Measurements from ENCODE around the gene COPE. TPM values are rescaled to one million over a fixed set of nuclear protein-coding genes. Genes with fewer than 3 reads are reported as not detected.

COPE gene
- total RNA-seq, 1 donor from 2014 or later = 161 TPM

DNA sequence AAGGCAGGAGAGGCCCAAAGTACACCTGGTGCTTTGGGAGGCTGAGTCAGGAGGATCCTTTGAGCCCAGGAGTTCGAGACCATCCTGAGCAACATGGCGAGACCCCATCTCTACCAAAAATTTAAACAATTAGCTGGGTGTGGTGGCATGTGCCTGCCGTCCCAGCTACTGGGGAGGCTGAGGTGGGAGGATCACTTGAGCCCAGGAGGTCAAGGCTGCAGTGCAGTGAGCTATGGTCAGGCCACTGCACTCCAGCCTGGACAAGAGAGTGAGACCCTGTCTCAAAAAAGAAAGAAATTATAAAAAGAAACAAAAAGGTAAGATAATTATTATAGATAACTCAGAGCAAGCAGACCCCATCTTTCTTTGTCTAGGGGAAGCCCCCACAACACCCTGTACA, 20.0 kb upstream of the COPE start:
- no peaks in the 10 kb centered on the region for H3K9me3 Mint-ChIP-seq
- DNase-seq (ENCODE audit: low spot score in 2 of 2, unreplicated experiment in 2 of 2) = no peak
- H3K27me3 Mint-ChIP-seq (ENCODE audit: low read depth) = peaks cover 1% of the 10 kb centered on the region
- peaks cover 11% of the 10 kb centered on the region for H3K36me3 Mint-ChIP-seq
- TF ChIP-seq, protein P1, sequence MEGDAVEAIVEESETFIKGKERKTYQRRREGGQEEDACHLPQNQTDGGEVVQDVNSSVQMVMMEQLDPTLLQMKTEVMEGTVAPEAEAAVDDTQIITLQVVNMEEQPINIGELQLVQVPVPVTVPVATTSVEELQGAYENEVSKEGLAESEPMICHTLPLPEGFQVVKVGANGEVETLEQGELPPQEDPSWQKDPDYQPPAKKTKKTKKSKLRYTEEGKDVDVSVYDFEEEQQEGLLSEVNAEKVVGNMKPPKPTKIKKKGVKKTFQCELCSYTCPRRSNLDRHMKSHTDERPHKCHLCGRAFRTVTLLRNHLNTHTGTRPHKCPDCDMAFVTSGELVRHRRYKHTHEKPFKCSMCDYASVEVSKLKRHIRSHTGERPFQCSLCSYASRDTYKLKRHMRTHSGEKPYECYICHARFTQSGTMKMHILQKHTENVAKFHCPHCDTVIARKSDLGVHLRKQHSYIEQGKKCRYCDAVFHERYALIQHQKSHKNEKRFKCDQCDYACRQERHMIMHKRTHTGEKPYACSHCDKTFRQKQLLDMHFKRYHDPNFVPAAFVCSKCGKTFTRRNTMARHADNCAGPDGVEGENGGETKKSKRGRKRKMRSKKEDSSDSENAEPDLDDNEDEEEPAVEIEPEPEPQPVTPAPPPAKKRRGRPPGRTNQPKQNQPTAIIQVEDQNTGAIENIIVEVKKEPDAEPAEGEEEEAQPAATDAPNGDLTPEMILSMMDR (IDR thresholded peaks at IDR 0.05; ENCODE audit: unreplicated experiment) = no peak
- peaks cover 13% of the 10 kb centered on the region for H3K4me1 Mint-ChIP-seq
- peak overlapping the region; percentile 89 for H3K4me3 Mint-ChIP-seq
- H3K27ac Mint-ChIP-seq = peak overlapping the region; percentile 34

DNA sequence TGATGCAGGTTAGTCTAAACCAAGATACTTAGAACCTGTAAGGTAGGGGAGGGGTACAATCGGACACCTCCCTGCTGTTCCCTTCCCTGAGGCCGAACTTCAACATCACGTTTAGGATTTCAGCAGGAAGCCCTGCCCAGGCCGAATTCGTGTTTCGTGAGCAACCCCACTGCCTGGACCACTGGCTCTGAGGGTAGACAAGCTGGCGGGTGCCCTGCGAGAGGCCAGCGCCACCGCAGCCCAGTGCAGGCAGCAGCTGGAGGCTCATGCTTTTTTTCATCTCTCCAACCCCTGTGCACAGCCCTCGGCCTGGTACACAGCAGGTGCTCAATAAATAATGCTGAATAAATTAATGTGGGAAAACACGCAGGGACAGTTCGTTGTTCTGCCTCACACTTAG, 14.1 kb upstream of the COPE start:
- TF ChIP-seq, protein P1 (IDR thresholded peaks at IDR 0.05; ENCODE audit: unreplicated experiment) = no peak
- Mint-ChIP-seq H3K36me3 (peaks cover 14% of the 10 kb centered on the region), H3K9me3 (no peaks in the 10 kb centered on the region), H3K4me1 (peaks cover 3% of the 10 kb centered on the region), H3K27me3 (ENCODE audit: low read depth) (no peaks in the 10 kb centered on the region), H3K4me3 (no peak overlapping the region), H3K27ac (no peak overlapping the region)
- no peak for DNase-seq (ENCODE audit: low spot score in 2 of 2, unreplicated experiment in 2 of 2)

DNA sequence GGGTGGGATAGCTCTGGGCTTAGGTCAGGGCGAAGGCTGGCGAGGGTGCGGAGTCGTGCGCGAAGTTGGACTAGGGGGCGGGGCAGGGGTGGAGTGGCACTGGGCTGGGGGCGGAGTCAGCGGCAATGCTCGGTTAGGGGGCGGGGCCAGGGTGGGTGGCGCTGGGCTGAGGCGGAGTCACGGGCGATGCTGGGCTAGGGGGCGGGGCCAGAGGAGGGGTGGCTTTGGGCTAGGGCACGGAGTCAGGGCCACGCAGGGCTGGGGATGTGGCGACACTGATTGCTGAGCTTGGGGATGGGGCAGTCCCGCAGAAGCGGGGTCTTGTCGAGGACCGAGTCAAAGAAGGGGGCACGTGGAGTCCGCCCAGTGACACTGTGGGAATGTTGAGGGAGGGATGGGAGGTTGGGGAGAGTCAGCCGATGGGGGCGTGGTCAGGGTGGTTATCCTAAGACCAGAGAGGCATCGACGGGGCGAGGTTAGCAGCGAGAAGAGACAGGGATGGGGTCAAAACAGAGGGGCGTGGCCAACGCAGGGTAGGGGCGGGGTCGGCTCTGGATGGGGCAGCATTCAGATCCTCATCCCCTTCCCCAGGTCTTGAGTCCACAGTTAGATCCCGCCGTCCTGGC, 13.1 kb upstream of the COPE start:
- Mint-ChIP-seq H3K4me3 (peak overlapping the region; percentile 56), H3K36me3 (peaks cover 10% of the 10 kb centered on the region), H3K9me3 (no peaks in the 10 kb centered on the region), H3K4me1 (peaks cover 3% of the 10 kb centered on the region), H3K27ac (no peak overlapping the region), H3K27me3 (ENCODE audit: low read depth) (no peaks in the 10 kb centered on the region)
- peak; percentile 73 to 75 for DNase-seq (ENCODE audit: low spot score in 2 of 2, unreplicated experiment in 2 of 2)
- TF ChIP-seq, protein P1 (IDR thresholded peaks at IDR 0.05; ENCODE audit: unreplicated experiment) = no peak

DNA sequence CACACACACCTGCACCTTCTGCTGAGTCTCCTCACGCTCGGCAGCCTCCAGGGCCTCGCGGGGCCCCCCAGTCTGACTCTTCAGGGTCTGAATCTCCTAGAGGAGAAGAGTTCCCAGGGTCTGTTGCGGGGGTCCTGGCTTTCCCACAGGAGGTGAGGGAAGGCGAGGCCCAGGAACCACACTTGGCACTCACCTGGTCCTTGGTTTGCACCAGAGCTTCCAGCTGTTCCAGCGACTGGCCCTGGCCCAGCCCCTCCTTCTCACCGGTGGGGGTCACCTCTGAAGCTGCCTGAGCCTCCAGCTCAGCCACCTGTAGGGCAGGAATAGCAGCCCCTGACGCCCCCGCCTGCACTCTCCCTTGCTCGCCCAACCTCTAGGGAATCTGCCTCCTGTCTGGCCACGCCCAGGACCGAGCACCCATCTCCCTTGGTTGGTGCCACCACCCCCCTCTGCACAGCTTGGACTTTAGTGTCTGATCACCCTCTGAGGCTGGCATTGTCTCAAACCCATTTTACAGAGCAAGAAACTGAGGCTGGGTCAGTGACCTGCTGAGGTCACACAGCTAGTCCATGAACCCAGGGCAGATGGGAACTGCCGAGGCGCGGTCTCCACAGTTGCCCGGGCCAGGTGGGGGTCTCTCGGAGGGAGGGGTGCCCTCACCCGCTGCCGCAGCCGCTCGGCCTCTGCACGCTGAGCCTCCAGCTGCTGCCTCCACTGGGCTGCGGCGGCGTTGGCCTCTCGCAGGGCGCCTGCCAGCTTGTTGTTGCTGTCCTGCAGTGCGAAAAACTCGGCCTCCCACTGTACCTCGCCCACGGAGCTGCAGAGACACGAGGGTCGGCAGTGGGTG, 12.4 kb upstream of the COPE start:
- H3K36me3 Mint-ChIP-seq = peaks cover 12% of the 10 kb centered on the region
- no peak overlapping the region for H3K4me3 Mint-ChIP-seq
- H3K9me3 Mint-ChIP-seq = no peaks in the 10 kb centered on the region
- TF ChIP-seq, protein P1 (IDR thresholded peaks at IDR 0.05; ENCODE audit: unreplicated experiment) = no peak
- H3K27me3 Mint-ChIP-seq (ENCODE audit: low read depth) = no peaks in the 10 kb centered on the region
- H3K4me1 Mint-ChIP-seq = peaks cover 3% of the 10 kb centered on the region
- H3K27ac Mint-ChIP-seq = no peak overlapping the region
- no peak for DNase-seq (ENCODE audit: low spot score in 2 of 2, unreplicated experiment in 2 of 2)

DNA sequence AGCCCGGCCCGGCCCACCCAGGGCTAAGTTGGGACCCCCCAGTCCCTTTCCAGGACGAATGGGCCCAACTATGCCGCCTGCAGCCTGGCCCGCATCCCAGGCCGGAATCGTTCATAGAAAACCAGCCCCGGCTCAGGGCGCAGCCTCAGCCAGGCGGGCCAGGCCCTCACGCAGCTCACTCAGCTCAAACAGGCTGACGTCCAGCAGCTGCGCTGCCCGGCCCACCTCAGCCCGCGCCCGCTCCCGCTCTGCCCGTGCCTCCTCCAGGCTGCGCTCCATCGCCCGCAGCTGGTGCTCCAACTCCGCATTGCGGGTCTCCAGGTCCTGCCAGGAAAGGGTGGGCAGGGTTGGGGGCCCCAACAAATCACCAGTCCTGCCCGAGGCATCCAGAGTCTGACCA, 10.1 kb upstream of the COPE start:
- no peak overlapping the region for H3K4me3 Mint-ChIP-seq
- peaks cover 3% of the 10 kb centered on the region for H3K4me1 Mint-ChIP-seq
- no peak for DNase-seq (ENCODE audit: low spot score in 2 of 2, unreplicated experiment in 2 of 2)
- no peak overlapping the region for H3K27ac Mint-ChIP-seq
- no peaks in the 10 kb centered on the region for H3K9me3 Mint-ChIP-seq
- H3K27me3 Mint-ChIP-seq (ENCODE audit: low read depth) = no peaks in the 10 kb centered on the region
- H3K36me3 Mint-ChIP-seq = peaks cover 21% of the 10 kb centered on the region
- TF ChIP-seq, protein P1 (IDR thresholded peaks at IDR 0.05; ENCODE audit: unreplicated experiment) = no peak
